HL-60 (cell line): ENCODE results near the gene SCAMP5.
A peak's percentile ranks its signal among the peaks of the same experiment; 100 is the strongest.

Experiments
- DNase-seq, 2 experiments: peaks; one replicate each; pipeline ENCODE4 v3.0.0-alpha.2; 2010 to 2020; ENCODE audit warnings: low read depth in 1 of 2, low spot score in 1 of 2
- H3K27ac ChIP-seq: fragments of 250-450 bp; sonication (Bioruptor Pico); replicated peaks from 2 replicates; pipeline ENCODE4 v1.5.1; 2020; ENCODE audit warnings: mild to moderate bottlenecking, moderate library complexity
- H3K27me3 ChIP-seq: fragments of 250-450 bp; sonication (Bioruptor Pico); 2 replicates; pipeline ENCODE4 v1.5.1; 2021; ENCODE audit warnings: mild to moderate bottlenecking, moderate library complexity; ENCODE audit not compliant: insufficient read depth, poor library complexity, severe bottlenecking
- H3K4me3 ChIP-seq: replicated peaks from 2 replicates; pipeline ENCODE4 v1.5.1; 2011; ENCODE audit warnings: mild to moderate bottlenecking, control low read depth, low read length; ENCODE audit not compliant: insufficient read depth
- GABPA ChIP-seq: IDR thresholded peaks from 2 replicates; pipeline ENCODE4 v1.6.1; 2012; ENCODE audit warnings: low read depth
- POLR2AphosphoS5 ChIP-seq: IDR thresholded peaks from 2 replicates; pipeline ENCODE4 v1.6.1; 2012; ENCODE audit warnings: low read depth
- SPI1 ChIP-seq: IDR thresholded peaks from 2 replicates; pipeline ENCODE4 v1.6.1; 2012; ENCODE audit warnings: low read depth, mild to moderate bottlenecking, borderline replicate concordance
- long read RNA-seq: library from polyadenylated mRNA; unstranded; transcript quantifications from one replicate; pipeline ENCODE4 v2.0.0, GENCODE V29; 2020
- TF ChIP-seq, protein P1 (sequence below): IDR thresholded peaks from 2 replicates; pipeline ENCODE4 v1.6.1; 2012; ENCODE audit warnings: low read depth; ENCODE audit not compliant: insufficient replicate concordance
- TF ChIP-seq, protein P2 (sequence below): IDR thresholded peaks from one replicate; pipeline ENCODE4 v1.5.1; 2011; ENCODE audit warnings: low read length, control low read depth, inconsistent platforms; ENCODE audit not compliant: insufficient read depth

SCAMP5 gene, protein sequence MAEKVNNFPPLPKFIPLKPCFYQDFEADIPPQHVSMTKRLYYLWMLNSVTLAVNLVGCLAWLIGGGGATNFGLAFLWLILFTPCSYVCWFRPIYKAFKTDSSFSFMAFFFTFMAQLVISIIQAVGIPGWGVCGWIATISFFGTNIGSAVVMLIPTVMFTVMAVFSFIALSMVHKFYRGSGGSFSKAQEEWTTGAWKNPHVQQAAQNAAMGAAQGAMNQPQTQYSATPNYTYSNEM
- long read RNA-seq, partial matches to known transcripts: 0 of 3 reads
- long read RNA-seq, other reads (novel, unspliced or antisense): 2 of 3 reads

DNA sequence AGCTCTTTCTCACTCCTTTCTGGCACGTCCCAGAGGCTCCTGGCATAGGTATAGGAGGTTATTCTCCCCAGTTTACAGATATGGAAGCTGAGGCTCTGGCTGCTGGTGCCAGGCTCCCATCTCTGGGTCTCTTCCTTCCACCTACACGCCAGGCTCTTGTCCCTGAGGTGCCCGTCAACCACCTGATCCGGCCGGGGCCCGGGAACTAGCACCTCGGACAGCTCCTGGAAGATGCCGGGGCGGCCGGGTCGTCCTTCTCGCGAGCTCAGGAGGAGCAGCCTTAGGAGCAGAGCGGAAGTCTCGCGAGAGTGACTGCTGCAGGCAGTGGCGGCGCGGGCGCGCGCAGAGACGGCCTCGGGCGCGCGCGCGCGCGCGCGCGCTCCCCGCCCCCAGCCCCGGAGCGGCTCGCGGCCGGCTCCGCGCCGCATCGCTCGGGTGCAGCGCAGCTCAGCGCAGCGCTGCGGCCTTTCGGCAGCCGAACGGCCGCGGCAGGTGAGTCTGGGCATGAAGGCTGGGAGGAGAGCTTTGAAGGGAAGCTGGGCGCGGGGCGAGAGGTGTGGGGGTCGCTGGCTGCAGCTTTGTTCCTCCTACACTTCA is at the start of gene SCAMP5:
TSS of gene SCAMP5 (plus strand) at position 382 of the 597 bp plus-strand sequence. CDS start 16,277 bp downstream, outside the sequence.
- no peak for TF ChIP-seq POLR2AphosphoS5
- TF ChIP-seq, protein P1, sequence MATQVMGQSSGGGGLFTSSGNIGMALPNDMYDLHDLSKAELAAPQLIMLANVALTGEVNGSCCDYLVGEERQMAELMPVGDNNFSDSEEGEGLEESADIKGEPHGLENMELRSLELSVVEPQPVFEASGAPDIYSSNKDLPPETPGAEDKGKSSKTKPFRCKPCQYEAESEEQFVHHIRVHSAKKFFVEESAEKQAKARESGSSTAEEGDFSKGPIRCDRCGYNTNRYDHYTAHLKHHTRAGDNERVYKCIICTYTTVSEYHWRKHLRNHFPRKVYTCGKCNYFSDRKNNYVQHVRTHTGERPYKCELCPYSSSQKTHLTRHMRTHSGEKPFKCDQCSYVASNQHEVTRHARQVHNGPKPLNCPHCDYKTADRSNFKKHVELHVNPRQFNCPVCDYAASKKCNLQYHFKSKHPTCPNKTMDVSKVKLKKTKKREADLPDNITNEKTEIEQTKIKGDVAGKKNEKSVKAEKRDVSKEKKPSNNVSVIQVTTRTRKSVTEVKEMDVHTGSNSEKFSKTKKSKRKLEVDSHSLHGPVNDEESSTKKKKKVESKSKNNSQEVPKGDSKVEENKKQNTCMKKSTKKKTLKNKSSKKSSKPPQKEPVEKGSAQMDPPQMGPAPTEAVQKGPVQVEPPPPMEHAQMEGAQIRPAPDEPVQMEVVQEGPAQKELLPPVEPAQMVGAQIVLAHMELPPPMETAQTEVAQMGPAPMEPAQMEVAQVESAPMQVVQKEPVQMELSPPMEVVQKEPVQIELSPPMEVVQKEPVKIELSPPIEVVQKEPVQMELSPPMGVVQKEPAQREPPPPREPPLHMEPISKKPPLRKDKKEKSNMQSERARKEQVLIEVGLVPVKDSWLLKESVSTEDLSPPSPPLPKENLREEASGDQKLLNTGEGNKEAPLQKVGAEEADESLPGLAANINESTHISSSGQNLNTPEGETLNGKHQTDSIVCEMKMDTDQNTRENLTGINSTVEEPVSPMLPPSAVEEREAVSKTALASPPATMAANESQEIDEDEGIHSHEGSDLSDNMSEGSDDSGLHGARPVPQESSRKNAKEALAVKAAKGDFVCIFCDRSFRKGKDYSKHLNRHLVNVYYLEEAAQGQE: peak; percentile 96
- DNase-seq: peak; percentile 94 to 95
- H3K27me3 ChIP-seq: peaks cover 16% of the 10 kb centered on the region
- H3K4me3 ChIP-seq: peak within 1 kb of the TSS; percentile 73
- H3K27ac ChIP-seq: no peak within 1 kb of the TSS

DNA sequence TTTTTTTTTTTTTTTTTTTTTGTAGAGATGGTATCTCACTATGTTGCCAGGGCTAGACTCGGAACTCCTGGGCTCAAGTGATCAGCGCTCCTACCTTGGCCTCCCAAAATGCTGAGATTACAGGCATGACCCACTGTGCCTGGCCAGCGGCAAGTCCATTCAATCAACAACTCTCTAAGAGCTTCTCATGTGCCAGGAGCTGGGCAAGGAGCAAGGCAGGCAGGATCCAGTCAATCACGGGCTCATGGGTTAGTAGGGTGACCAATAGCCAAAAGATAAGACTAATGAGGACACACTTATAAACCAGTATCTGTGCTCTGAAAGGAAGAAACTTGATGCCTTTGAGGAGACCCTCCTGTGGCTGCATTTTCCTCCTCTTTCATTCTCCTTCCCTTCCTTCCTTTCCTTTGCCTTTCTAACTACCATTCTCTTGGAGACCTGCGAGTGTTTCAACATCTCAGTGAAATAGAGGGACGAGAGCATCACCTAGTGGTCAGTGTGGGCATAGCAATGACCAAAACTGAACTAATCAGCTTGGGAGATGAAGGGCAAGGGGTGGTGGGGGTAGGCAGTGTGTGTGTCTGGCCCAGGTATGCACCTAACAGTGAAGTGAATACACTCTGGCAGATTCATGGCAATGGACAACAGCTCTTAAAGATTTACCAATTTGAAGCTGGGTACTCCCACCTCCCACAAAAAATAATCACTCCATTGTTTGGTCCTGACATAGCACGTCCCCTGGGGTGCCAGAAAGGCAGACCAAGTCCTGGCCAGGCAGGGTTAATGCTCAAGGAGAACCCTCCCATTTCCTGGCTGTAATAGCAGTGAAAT is 45.1 kb upstream of the SCAMP5 start:
- TF ChIP-seq, protein P2, sequence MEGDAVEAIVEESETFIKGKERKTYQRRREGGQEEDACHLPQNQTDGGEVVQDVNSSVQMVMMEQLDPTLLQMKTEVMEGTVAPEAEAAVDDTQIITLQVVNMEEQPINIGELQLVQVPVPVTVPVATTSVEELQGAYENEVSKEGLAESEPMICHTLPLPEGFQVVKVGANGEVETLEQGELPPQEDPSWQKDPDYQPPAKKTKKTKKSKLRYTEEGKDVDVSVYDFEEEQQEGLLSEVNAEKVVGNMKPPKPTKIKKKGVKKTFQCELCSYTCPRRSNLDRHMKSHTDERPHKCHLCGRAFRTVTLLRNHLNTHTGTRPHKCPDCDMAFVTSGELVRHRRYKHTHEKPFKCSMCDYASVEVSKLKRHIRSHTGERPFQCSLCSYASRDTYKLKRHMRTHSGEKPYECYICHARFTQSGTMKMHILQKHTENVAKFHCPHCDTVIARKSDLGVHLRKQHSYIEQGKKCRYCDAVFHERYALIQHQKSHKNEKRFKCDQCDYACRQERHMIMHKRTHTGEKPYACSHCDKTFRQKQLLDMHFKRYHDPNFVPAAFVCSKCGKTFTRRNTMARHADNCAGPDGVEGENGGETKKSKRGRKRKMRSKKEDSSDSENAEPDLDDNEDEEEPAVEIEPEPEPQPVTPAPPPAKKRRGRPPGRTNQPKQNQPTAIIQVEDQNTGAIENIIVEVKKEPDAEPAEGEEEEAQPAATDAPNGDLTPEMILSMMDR: peak; percentile 99
- TF ChIP-seq GABPA (no peak), SPI1 (no peak), POLR2AphosphoS5 (no peak)
- TF ChIP-seq, protein P1: no peak
- no peak overlapping the region for H3K4me3 ChIP-seq
- H3K27ac ChIP-seq: no peak overlapping the region
- no peaks in the 10 kb centered on the region for H3K27me3 ChIP-seq
- peak in 1 of 2 experiments; percentile 79 for DNase-seq

DNA sequence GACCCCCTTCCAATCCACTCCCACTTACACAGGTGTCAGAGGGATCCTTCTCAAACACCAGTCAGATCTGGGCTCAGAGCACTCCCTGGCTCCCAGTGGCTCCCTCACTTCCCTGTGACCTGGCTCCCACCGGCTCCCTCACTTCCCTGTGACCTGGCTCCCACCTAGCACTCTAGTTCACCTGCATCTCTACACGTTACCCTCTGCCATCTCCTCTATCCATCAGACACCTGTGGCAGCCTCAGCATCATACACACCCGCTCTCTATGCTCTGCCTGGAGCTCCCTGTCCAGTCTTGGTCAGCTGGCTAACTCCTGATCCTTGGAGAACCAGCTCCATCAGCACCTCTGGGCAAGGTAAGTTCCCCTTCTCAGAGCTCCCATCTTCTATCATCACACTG is 44.4 kb upstream of the SCAMP5 start:
- TF ChIP-seq, protein P1: no peak
- no peak for TF ChIP-seq GABPA
- no peak for DNase-seq
- Histone ChIP-seq H3K27me3 (no peaks in the 10 kb centered on the region), H3K4me3 (no peak overlapping the region), H3K27ac (no peak overlapping the region)
